ENCODE measurements around the gene FGF16.

FGF16 gene

DNA sequence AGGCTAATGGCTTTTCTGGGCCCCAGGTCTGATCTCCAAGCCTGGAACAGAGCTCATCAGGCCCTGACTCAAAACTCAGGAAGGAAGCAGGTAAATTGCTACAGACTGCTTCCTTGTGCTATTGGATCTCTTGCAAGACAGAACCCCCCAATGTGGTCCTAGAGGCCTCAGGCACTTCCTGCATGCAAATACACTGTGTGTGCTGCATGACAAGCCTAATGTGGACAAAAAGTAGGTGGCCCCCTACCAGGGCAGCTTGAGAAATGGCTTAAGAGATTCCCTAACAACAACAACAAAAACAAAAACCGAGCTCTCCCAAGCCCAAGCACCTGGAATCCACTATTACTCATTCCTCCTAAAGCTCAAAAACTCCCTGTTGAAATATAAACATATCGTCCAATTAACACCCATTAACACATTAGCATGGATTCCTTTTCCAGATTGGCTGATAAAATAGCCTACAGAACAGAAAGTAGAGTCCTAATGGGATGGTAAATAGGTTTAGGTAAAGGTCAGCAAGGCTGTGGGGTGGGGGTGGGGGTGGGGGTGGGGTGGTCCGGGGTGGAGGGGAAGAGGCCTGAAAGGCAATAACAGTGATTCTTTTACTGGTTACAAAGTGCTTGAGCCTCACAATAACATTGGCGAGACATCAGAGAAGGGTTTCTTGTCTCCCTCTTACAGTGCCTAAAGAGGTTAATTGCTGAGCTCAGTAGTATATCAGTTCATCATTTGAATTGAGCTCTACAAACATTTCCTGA, 24.1 kb upstream of the FGF16 start:
- TF ChIP-seq, protein P1, sequence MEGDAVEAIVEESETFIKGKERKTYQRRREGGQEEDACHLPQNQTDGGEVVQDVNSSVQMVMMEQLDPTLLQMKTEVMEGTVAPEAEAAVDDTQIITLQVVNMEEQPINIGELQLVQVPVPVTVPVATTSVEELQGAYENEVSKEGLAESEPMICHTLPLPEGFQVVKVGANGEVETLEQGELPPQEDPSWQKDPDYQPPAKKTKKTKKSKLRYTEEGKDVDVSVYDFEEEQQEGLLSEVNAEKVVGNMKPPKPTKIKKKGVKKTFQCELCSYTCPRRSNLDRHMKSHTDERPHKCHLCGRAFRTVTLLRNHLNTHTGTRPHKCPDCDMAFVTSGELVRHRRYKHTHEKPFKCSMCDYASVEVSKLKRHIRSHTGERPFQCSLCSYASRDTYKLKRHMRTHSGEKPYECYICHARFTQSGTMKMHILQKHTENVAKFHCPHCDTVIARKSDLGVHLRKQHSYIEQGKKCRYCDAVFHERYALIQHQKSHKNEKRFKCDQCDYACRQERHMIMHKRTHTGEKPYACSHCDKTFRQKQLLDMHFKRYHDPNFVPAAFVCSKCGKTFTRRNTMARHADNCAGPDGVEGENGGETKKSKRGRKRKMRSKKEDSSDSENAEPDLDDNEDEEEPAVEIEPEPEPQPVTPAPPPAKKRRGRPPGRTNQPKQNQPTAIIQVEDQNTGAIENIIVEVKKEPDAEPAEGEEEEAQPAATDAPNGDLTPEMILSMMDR (IDR thresholded peaks at IDR 0.05; ENCODE audit: borderline replicate concordance, insufficient read depth, low read depth, low read length), result no peak

GRCh38 chrX:77426811-77427210, 20.4 kb upstream of the FGF16 start:
- TF ChIP-seq, protein P1 (IDR thresholded peaks at IDR 0.05; ENCODE audit: borderline replicate concordance, insufficient read depth, low read depth, low read length), result no peak
- no peak overlapping the region for H3K4me3 ChIP-seq (ENCODE audit: low read depth, low read length)

More for the DNA sequence above, 24.1 kb upstream of the FGF16 start:
- no peak overlapping the region for H3K4me3 ChIP-seq (ENCODE audit: low read depth, low read length)

DNA sequence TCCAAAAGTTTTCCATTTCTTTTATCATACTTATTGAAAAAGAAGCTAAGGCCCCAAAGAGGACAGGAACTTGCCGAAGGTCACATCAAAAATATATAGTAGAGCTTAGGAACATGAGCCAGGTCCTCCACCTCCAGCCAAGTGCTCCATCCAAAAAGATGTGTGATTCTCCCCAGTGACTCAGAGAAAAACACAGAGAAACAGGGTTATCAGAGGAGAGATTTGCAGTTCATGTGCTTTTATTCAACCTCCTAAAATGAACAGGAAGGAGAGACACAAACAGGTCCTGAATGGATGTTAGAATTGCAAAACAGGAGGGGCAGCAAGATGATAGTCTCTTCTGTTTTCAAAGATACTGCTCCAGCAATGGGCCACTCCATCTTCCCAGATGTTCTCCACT, 19.6 kb upstream of the FGF16 start:
- no peak overlapping the region for H3K4me3 ChIP-seq (ENCODE audit: low read depth, low read length)

GRCh38 chrX:77428551-77428950, 18.6 kb upstream of the FGF16 start:
- TF ChIP-seq, protein P1 (IDR thresholded peaks at IDR 0.05; ENCODE audit: borderline replicate concordance, insufficient read depth, low read depth, low read length), result no peak
- H3K4me3 ChIP-seq (ENCODE audit: low read depth, low read length), result no peak overlapping the region

More for the DNA sequence above, 19.6 kb upstream of the FGF16 start:
- TF ChIP-seq, protein P1 (IDR thresholded peaks at IDR 0.05; ENCODE audit: borderline replicate concordance, insufficient read depth, low read depth, low read length), result no peak

GRCh38 chrX:77431227-77431626, 16.0 kb upstream of the FGF16 start:
- TF ChIP-seq, protein P1 (IDR thresholded peaks at IDR 0.05; ENCODE audit: borderline replicate concordance, insufficient read depth, low read depth, low read length), result no peak
- no peak overlapping the region for H3K4me3 ChIP-seq (ENCODE audit: low read depth, low read length)

DNA sequence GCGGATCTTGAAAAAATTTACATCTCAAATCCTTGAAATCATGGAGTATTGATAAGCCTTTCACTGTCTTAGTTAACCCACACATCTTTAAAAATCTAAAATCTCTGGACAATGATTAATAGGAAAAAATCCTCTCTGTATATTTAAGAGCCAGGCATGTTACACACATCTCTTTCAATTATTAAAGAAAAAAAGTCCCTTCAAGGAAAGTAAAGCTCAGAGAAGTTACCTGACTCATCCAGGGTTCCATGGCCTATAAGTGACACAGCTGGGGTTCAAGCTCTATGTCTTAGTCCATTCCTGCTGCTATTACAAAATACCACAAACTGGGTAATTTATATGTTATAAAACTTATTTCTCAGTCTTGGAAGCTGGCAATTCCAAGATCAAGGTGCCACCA, 14.2 kb upstream of the FGF16 start:
- no peak overlapping the region for H3K4me3 ChIP-seq (ENCODE audit: low read depth, low read length)
- TF ChIP-seq, protein P1 (IDR thresholded peaks at IDR 0.05; ENCODE audit: borderline replicate concordance, insufficient read depth, low read depth, low read length), result no peak

GRCh38 chrX:77434962-77435361, 12.2 kb upstream of the FGF16 start:
- TF ChIP-seq, protein P1 (IDR thresholded peaks at IDR 0.05; ENCODE audit: borderline replicate concordance, insufficient read depth, low read depth, low read length), result no peak
- no peak overlapping the region for H3K4me3 ChIP-seq (ENCODE audit: low read depth, low read length)

All from GM12875 (cell line).